A549 (cell line): ENCODE data around the gene MS4A18. TPM values are rescaled to one million over a fixed set of nuclear protein-coding genes. Genes with fewer than 3 reads are reported as not detected.

ENCODE experiments used
- ATAC-seq, 2 experiments: fragments of 200-7000 bp in 1 of 2; fragments of >200 bp in 1 of 2; cut with Nextera tagmentation in 1 of 2; cut with Tn5 transposase in 1 of 2; 3 replicates each; pipeline versions ENCODE4 v1.8.0 to v1.9.1; 2018 to 2020; ENCODE audit warnings: mild to moderate bottlenecking in 1 of 2, moderate library complexity in 1 of 2
- CTCF ChIA-PET: fragments of 300-600 bp; sonication (Branson Sonifier 250); formaldehyde crosslinking; extraction: SDS; loops from one replicate; lab custom pipeline; 2021; ENCODE audit warnings: antibody characterized with exemption, inconsistent platforms; lab: Yijun Ruan, JAX
- POLR2A ChIA-PET: fragments of 350-600 bp; formaldehyde crosslinking; extraction: SDS; loops from one replicate; lab custom pipeline; 2021; ENCODE audit warnings: antibody characterized with exemption, inconsistent platforms; lab: Yijun Ruan, JAX
- DNase-seq, 2 experiments: peaks; one replicate each; pipeline versions ENCODE4 v3.0.0 to v3.0.0-alpha.2; 2011 to 2016; ENCODE audit warnings: low read depth in 1 of 2, low spot score in 1 of 2
- FAIRE-seq: peaks from 2 replicates; lab custom pipeline; 2011; peaks lifted over from hg19 to GRCh38; lab: Jason Lieb, UNC
- H3K27ac ChIP-seq, 2 experiments: fragments of >200 bp; sonication (Bioruptor Twin); formaldehyde crosslinking; 3 replicates each; pipeline ENCODE4 v1.5.1; 2016 to 2017
- H3K4me1 ChIP-seq: fragments of >200 bp; sonication (Bioruptor Twin); formaldehyde crosslinking; 3 replicates; pipeline ENCODE4 v1.6.1; 2016
- H3K4me2 ChIP-seq: fragments of >200 bp; sonication (Bioruptor Twin); formaldehyde crosslinking; 3 replicates; pipeline ENCODE4 v1.6.1; 2016
- H3K4me3 ChIP-seq: fragments of >200 bp; sonication (Bioruptor Twin); formaldehyde crosslinking; 3 replicates; pipeline ENCODE4 v1.5.1; 2016
- H3K9me3 ChIP-seq: fragments of >200 bp; sonication (Bioruptor Twin); formaldehyde crosslinking; 3 replicates; pipeline ENCODE4 v1.6.1; 2016
- BCL3 ChIP-seq: fragments of >200 bp; sonication (Bioruptor Twin); formaldehyde crosslinking; IDR thresholded peaks from 3 replicates; pipeline ENCODE4 v1.6.1; 2016
- BHLHE40 ChIP-seq: IDR thresholded peaks from 2 replicates; pipeline ENCODE4 v1.6.1; 2012; ENCODE audit warnings: low read depth, low read length, inconsistent platforms
- CHD4 ChIP-seq: fragments of 200-600 bp; sonication (generic); IDR thresholded peaks from 2 replicates; pipeline ENCODE4 v1.6.1; 2016; ENCODE audit warnings: antibody characterized with exemption, mild to moderate bottlenecking, borderline replicate concordance
- EHF ChIP-seq: fragments of 250-450 bp; sonication (Bioruptor Pico); IDR thresholded peaks from 2 replicates; pipeline ENCODE4 v1.5.0; 2020; ENCODE audit warnings: mild to moderate bottlenecking
- EHMT2 ChIP-seq: fragments of 200-600 bp; sonication (generic); IDR thresholded peaks from 2 replicates; pipeline ENCODE4 v1.6.1; 2016; ENCODE audit warnings: antibody characterized with exemption, low read depth, mild to moderate bottlenecking, moderate library complexity
- GATA3 ChIP-seq: IDR thresholded peaks from 2 replicates; pipeline ENCODE4 v1.6.1; 2012; ENCODE audit warnings: borderline replicate concordance
- HDAC2 ChIP-seq: fragments of 200-600 bp; sonication (generic); IDR thresholded peaks from 2 replicates; pipeline ENCODE4 v1.6.1; 2016
- HES2 ChIP-seq: fragments of >200 bp; sonication (Bioruptor Twin); formaldehyde crosslinking; IDR thresholded peaks from 2 replicates; pipeline ENCODE4 v1.6.1; 2016
- HMGXB4 ChIP-seq: fragments of 250-450 bp; sonication (Bioruptor Pico); IDR thresholded peaks from 2 replicates; pipeline ENCODE4 v1.5.0; 2021; ENCODE audit warnings: mild to moderate bottlenecking, moderate library complexity, borderline replicate concordance
- HOXA7 ChIP-seq: fragments of 250-450 bp; sonication (Bioruptor Pico); IDR thresholded peaks from 2 replicates; pipeline ENCODE4 v1.5.0; 2020; ENCODE audit warnings: mild to moderate bottlenecking, moderate library complexity
- JUN ChIP-seq, 2 experiments: fragments of >200 bp; sonication (Bioruptor Twin); formaldehyde crosslinking; IDR thresholded peaks; 2 replicates in 1 of 2; 3 replicates in 1 of 2; pipeline ENCODE4 v1.6.1; 2016 to 2017
- KDM1A ChIP-seq: fragments of 200-600 bp; sonication (generic); IDR thresholded peaks from 2 replicates; pipeline ENCODE4 v1.6.1; 2016; ENCODE audit warnings: low read depth, mild to moderate bottlenecking
- MAFK ChIP-seq: fragments of 450-650 bp; IDR thresholded peaks from 2 replicates; pipeline ENCODE4 v1.6.1; 2014; ENCODE audit not compliant: partially characterized antibody
- MYC ChIP-seq: IDR thresholded peaks from 2 replicates; pipeline ENCODE4 v1.6.1; 2012; ENCODE audit warnings: mild to moderate bottlenecking, inconsistent platforms, low read length, improper control_type of control experiment, borderline replicate concordance
- NFE2L2 ChIP-seq: fragments of 150-350 bp; conservative IDR thresholded peaks from 2 replicates; pipeline ENCODE4 v1.6.1; 2014; ENCODE audit warnings: low read length
- RARB ChIP-seq: fragments of 250-450 bp; sonication (Bioruptor Pico); IDR thresholded peaks from 2 replicates; pipeline ENCODE4 v1.8.0; 2021; ENCODE audit warnings: mild to moderate bottlenecking, moderate library complexity
- RCOR1 ChIP-seq: fragments of 150-350 bp; IDR thresholded peaks from 2 replicates; pipeline ENCODE4 v1.6.1; 2014; ENCODE audit warnings: antibody characterized with exemption, low read length, low read depth
- RNF2 ChIP-seq: fragments of 200-600 bp; sonication (generic); IDR thresholded peaks from 2 replicates; pipeline ENCODE4 v1.6.1; 2016; ENCODE audit warnings: low read depth, mild to moderate bottlenecking, antibody characterized with exemption, moderate library complexity, borderline replicate concordance
- SREBF2 ChIP-seq: fragments of 450-650 bp; IDR thresholded peaks from 2 replicates; pipeline ENCODE4 v1.6.1; 2014; ENCODE audit warnings: mild to moderate bottlenecking, moderate library complexity
- TP53 ChIP-seq: fragments of 250-450 bp; sonication (Bioruptor Pico); IDR thresholded peaks from 2 replicates; pipeline ENCODE4 v1.5.0; 2021; ENCODE audit warnings: mild to moderate bottlenecking, moderate library complexity
- ZC3H11A ChIP-seq: fragments of 450-650 bp; IDR thresholded peaks from 2 replicates; pipeline ENCODE4 v1.6.1; 2014; ENCODE audit warnings: antibody characterized with exemption, mild to moderate bottlenecking
- WGBS: methylation state at CpG from one replicate; pipeline ENCODE4 v1.1.6; 2017; ENCODE audit errors: missing lambda C conversion rate; 5-methylcytosine and 5-hydroxymethylcytosine counted together
- polyA plus RNA-seq, 4 experiments: library from polyadenylated mRNA; depleted of rRNA in 3 of 4; stranded (reverse); fragments of >200 nt; fragmentation: RNase III in 1 of 4; extraction: RNeasy Plus Mini Kit Qiagen cat#74134 plus additional on column Dnase treatment in 1 of 4; gene quantifications; 2 replicates in 3 of 4; 3 replicates in 1 of 4; pipeline ENCODE4 v1.2.3, GENCODE V29; 2011 to 2017

The MS4A18 gene
- polyA plus RNA-seq, 2 of the 4 experiments (the other 2 are of a cell fraction) = not detected

- ATAC-seq = peak in 1 of 2 experiments; percentile 31; a peak in 3 of 6 replicates
- peaks cover 5% of the 10 kb centered on the region; the same call in 2 of the 3 replicates for H3K9me3 ChIP-seq
- whole genome bisulfite sequencing = 70% methylated on average over 10 of the region's 15 CpGs
- no peaks in the 10 kb centered on the region for H3K4me1 ChIP-seq
- TF ChIP-seq HMGXB4 (CRISPR knock-in tag) (no peak), EHMT2 (no peak), NFE2L2 (no peak), RCOR1 (no peak), RARB (CRISPR knock-in tag) (no peak), MAFK (no peak), TP53 (CRISPR knock-in tag) (no peak), CHD4 (no peak), RNF2 (no peak), MYC (no peak), HOXA7 (CRISPR knock-in tag) (no peak), SREBF2 (no peak), KDM1A (no peak), HES2 (no peak), JUN (IDR thresholded peaks at IDR 0.05) (no peak), BHLHE40 (no peak), ZC3H11A (no peak), BCL3 (no peak), EHF (CRISPR knock-in tag) (no peak), HDAC2 (no peak)
- no peak overlapping the region for H3K27ac ChIP-seq
- FAIRE-seq = no peak
- H3K4me3 ChIP-seq = no peak overlapping the region
- ChIA-PET CTCF (interaction anchor here (1.3 to 3.2 kb wide), 2 partner anchors 12 to 44 kb away, joined by 8 to 9 read pairs; no protein-coding TSS in a partner anchor), POLR2A (no interaction called here)
- no peak overlapping the region for H3K4me2 ChIP-seq
- DNase-seq = peak in 1 of 2 experiments; percentile 17
Measured at GRCh38 chr11:60786811-60787567, 62.5 kb downstream of the MS4A18 start.

GRCh38 chr11:60788401-60789125, 64.0 kb downstream of the MS4A18 start:
- no peak for DNase-seq
- FAIRE-seq = no peak
- Histone ChIP-seq H3K9me3 (peaks cover 5% of the 10 kb centered on the region; the same call in 2 of the 3 replicates), H3K4me1 (no peaks in the 10 kb centered on the region), H3K4me3 (no peak overlapping the region), H3K4me2 (no peak overlapping the region), H3K27ac (no peak overlapping the region)
- CTCF ChIA-PET = no interaction called here
- 66% methylated on average over 7 of the region's 7 CpGs for WGBS
- POLR2A ChIA-PET = no interaction called here
- no peak for ATAC-seq
- TF ChIP-seq GATA3 = no peak
